Stimulated activated CD8-positive, alpha-beta memory T cell treated with anti-CD3 and anti-CD28 coated beads, Interleukin-4, amount 100 ng/mL, for 4 hours (primary cell): ENCODE results near the gene TTLL12.

ENCODE experiments used
- DNase-seq, 2 donors: peaks; one replicate each; pipeline ENCODE4 v3.0.0-alpha.2; 2020; ENCODE audit warnings: low read depth in 2 of 2, low spot score in 1 of 2

Gene TTLL12

GRCh38 chr22:43174941-43175531, 11.9 kb downstream of the TTLL12 start:
- no peak for DNase-seq

DNA sequence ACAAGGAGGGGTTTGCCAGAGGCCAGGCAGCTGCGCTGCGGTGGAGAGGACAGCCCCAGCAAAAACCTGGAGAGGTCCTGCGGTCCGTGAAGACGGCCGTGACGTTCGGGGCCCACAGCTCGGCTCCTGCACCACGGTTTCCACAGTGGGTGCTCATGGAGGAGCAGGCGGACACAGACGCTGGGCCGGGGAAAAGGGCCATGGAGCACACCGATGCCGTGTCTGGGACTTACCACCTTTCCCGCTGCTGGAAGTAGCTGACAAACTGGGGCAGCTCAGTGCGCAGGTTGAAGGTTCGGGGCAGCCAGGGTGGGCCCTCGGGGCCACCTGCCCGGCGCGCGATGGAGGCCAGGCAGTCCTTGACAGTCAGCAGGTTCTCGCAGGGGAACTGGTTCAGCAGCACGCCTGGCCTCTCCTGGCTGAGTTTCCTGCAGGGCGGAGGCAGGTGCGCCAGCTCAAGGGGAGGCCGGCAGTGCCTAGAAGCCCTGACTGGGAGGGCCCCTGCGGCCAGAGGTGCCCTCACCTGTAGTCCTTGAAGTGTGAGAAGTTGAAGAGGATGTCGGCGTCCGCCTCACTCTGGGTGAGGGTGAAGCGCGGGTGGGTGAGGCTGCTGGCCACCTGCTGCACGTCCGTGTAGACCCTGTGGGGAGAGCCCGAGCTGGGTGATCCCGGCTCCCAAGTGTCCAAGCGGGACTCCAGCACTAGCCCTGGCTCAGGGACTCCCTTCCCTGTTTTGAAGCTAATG, 12.8 kb downstream of the TTLL12 start:
- no peak for DNase-seq

- DNase-seq = no peak
Observed at GRCh38 chr22:43173566-43173965, 13.4 kb downstream of the TTLL12 start.

DNA sequence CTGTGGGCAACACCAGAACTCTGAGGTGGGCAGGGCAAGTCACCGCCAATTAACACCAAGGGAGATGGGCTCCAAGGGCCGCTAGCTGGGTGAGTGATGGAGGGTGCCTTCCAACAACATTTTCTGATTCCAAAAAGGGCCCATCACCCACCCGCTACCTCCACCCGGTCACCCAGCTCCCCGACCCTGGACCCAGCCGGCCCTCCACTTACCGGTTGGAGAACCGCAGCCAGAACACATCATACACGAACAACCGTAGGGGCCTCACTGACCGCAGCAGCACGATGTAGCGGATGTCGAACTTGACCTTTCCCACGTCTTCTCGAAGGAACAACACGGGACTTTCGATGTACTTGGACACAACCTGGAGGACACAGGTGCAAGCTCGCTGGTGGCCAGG, 14.7 kb downstream of the TTLL12 start:
- DNase-seq = no peak

DNA sequence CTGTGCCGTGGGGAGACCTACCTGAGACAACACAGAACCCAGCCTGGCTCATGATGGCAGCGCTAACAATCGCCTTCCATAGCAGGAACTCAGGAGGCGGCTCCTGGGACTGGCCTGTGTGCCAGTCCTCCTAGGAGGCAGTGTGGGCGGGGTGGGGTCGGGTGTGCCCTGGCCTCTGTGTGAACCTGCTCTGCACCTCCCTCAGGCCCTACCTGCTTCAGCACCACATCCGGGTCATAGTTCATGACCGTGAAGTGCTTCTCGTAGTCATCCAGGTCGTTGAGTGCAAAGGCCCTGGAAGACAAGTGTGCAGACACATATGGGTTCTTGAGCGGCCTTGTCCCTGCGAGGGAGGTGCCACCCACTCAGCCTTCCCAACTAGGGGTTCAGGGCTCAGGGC, 15.3 kb downstream of the TTLL12 start:
- no peak for DNase-seq

GRCh38 chr22:43171019-43171491, 15.9 kb downstream of the TTLL12 start:
- DNase-seq = no peak

DNA sequence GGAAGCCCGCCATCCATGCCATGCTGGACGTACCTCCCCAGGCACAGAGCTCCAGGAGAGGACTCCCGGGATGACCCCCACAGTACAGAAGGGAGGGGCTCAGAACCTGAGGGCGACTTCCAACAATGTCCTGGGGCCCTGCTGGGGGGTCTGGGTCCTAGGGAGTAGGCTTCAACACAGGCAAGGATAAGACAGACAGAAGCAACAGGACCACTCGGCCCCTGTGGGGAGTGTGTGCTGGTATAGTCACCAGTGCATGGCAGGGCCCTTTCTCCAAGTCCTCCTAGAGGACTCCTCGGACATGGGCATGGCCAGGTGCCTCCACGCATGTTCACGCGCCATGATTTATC, 16.8 kb downstream of the TTLL12 start:
- no peak for DNase-seq

DNA sequence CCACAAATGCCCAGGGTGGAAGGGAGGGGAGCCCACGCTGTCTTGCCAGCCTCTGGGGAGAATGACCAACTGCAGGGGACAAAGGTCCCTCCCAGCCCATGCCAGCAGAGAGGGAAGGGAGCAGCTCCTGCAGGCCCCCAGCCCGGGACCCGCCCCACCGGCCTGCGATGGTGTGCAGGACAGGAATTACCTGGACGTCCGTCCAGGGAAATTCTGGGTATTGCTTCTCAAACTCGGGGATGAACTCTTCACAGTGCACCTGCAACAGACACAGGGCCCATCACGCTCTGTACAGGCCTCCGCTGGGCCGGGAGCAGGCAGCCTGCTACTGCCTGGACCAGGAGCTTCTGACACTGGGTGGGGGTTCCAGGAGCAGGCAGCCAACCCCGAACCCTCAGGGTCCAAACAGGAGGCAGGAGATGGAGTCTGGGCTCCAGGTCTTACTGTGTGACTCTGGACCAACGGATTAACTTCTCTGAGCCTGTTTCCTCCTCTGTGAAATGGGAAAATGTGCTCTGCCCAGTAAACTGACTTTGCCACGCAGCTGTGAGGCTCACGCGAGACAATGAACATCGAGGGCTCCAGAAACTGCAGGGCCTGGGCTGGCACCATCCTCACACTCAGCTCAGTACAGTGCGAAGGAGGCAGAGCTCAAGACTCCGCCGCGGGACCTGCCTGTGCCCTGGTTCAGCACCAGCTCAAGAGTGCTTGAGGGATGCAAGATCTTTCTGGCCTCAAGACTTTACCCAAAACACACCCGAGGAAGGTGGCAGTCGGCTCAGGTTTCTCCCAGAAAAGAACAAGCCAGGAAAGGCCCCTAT, 17.4 kb downstream of the TTLL12 start:
- no peak for DNase-seq

GRCh38 chr22:43168471-43169309, 18.2 kb downstream of the TTLL12 start:
- no peak for DNase-seq

DNA sequence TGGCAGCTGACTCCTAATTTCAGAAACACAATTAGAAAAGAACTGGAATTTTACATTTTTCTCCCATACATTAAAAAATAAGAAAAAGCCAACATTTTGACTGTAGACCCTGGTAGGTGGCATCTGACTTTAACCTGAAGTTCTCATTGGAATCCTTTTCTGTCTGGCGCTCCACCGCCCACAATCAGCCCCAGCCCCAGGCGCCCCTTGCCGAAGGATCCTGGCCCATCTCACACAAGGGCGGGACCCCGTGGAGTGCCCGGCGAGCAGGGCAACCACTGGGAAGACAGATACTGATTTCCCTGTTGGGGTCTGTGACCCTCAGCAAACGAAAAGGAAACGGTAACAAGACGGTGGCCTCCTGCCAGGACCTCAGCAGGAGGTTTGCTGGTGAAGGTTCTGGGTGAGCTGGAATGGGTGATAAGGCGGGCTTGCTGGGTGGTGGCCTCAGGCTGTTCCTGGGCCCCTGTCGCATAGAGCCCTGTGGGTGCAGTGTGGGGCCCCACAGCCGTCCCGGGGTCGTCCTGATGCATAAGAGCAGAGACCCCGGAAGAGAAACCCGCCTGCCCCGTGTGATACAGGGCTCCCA, 19.8 kb downstream of the TTLL12 start:
- no peak for DNase-seq

DNA sequence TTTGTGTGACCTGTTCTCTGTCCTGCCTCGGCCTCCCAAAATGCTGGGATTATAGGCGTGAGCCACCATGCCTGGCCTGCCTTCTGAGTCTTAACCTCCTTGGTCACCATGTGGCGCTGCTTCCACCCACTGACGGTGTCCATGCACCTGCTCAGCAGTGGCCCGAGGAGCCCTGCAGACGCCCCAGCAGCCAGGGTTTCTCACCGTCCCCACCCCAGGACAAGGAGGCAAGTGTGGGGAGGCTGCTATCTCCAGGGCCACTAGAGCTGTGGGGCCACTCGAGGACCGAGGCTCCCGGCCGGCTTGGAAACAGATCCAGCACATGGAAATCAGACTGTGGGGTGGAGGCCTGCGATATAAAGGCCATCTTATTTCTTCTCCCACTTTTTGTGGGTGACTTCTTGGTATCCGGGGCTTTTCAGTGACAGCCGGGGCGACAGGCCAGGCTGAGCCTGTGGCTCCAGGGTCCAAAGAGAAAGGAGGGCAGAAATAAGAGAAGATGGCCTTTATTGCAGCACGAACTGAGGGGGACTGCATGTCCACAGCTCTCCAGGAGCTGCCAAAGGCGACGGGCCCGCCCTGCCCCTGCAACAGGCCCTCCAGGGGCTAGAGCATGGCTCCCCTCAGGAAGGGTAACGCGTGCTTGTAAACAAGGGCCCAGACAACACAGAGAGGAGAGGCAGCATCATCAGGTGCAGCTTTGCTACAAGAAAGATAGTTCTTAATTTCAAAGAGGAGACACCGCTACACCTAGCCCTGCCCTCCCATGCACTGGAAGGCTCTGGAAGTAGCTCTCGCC, 20.6 kb downstream of the TTLL12 start:
- DNase-seq = no peak

DNA sequence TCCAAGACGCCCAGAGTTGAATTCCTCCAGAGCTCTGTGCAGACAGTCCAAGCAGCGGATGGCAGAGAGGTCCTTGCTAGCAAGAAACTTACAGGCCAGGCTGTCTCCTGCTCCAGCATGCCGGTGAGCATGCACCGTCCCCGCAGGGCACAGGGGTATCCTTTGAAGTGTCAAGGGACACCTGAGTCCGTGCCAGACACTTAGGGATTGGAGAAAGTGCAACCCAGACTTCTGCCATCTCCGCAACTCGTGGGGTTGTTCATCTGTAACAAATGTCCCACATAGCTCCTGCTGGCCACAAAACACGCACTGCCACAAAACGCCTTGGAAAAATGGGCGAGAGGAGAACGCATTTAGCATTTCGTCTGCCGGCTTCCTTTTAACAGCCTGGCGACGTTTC, 22.3 kb downstream of the TTLL12 start:
- no peak for DNase-seq

DNA sequence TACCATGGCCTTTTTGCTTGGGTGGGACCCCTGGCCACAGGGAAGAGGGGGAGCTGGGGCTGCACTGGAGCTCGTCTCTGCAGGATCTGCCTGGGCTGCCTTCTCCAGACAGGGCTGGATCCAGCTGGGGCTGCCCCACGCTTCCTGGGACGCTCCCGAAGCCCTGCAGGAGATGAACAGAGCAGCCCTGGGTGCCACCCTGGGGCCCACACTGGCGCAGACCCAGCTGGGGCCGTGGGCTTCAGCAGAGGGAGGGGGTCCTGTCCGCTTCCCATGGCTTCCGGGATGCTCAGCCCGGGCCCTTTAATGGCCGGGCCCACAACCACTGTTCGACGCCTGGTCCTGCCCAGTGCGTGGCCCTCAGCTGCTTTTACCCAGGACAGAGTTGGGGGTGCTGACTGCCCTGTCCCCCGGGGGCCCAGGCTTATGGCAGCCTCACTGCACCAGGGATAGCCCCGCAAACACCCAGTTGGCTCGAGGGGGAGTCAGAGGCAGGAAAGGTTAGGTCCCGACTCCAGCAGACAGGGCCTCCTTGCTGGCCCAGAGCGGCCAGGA, 23.6 kb downstream of the TTLL12 start:
- DNase-seq = no peak

DNA sequence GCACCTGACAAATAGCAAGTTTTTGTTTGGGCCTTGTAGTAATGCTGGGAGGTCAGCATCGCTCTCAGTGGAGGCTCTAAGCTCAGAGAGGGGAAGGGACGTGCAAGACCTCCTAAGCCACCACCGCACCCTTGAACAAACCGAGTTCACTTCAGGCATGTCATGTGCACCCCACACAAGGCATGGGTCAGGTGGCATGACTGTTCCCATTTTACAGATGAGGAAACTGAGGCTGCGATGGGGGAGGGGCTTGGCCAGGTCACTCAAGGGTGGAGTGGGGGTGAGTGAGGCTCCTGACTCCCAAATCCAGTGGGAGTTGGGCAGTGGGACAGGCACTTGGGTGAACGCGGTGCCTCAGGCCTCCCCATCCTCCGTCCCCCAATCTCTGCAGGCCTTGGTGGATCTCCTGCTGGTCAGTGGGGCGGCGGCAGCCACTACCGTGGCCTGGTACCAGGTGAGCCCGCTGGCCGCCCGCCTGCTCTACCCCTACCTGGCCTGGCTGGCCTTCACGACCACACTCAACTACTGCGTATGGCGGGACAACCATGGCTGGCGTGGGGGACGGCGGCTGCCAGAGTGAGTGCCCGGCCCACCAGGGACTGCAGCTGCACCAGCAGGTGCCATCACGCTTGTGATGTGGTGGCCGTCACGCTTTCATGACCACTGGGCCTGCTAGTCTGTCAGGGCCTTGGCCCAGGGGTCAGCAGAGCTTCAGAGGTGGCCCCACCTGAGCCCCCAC, 24.4 kb downstream of the TTLL12 start:
- DNase-seq = no peak

DNA sequence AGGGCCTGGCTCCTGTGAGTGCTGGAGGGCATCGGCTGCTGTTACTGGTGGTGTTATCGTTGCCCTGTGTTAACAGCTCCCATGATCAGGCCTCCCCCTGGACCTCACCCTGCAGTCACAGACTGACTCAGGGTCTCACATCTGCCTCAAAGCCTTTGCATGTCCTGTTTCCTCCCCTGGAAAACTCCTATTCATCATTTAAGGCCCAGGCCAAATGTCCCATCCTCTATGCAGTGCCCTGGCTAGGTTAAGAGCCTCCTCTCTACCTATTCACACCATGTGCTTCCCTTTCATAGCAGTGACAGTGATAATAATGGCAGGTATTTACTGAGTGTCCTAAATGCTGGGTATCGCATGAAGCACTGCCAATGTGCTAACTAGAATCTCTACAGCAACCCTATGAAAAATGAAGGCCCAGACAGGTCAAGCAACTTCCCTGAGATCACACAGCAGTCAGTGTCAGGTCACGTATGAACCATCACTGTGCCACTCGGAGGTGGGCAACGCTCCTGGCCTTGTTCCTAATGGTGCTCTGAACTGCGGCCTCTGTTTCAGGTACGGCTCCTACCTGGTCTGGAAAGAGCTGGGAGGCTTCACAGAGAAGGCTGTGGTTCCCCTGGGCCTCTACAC, 26.3 kb downstream of the TTLL12 start:
- no peak for DNase-seq

DNA sequence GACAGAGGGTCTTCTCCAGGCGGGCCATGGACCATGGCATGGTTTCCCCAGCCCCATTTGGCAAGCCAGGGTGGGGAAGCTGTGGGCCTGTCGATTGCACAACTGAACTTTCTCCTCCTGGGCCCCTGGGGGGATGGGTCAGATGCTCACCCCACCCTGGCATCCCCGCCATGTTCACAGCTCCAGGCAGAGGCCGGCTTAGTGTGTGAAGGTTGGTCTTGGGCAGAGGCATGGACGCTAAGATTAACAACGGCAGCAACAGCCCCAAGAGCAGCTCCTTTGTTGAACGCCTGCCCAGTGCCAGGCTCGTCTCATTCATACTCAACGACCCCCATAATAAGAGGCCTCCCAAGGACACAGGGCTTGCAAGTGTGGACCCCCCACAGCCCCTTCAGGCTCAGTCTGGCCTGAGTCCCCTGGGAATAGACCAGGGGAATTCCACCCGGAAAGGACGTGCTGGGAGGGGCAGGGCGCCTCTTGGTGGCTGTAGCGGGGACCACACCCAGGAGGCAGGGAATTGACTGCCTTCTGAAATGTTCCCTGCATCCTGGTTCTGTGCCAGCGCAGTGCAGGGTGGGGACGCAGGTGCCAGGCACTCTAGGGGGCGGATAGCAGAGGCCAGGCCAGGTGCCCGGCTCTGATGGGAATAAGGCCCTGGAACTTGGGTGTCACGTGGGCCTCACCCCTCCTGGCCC, 27.3 kb downstream of the TTLL12 start:
- DNase-seq = no peak

- DNase-seq = no peak
Observed at GRCh38 chr22:43158778-43159483, 28.0 kb downstream of the TTLL12 start.
